ENCODE data around the gene PTPRN2.

PTPRN2 gene

DNA sequence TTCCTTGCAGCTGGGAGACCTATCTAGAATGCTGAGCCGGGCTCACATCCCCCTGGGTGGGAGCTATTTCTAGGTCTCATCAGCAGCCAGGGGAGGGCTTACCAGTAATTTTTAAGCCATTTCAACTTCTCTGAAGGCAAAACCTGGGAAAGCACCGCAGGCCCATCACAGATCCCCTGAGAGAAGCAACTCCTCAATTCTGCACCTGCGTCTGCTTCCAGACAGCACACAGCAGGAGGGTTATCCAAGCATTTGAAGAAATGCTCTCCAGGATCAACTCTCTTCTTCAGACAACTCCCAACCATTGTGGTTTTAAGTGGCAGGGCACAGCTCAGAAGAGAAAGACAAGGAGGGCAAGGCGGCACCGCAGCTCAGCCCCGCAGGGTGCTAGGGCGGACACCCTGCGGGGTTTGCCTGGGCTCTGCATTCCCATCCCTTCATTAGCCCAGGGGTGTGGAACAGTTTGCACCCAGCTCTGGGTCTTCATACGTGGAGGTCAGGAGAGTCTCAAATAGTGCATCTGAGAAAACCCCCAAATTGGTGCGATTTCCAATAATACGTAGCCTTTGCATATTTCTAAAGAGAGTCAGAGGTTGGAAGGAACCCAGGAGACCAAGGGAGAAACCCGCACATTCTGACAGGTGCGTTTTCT lies 632.1 kb downstream of the PTPRN2 start:
- no peaks in the 10 kb centered on the region for H3K36me3 Mint-ChIP-seq (ENCODE audit: low read depth)
- H3K27me3 Mint-ChIP-seq: peaks cover 23% of the 10 kb centered on the region
- H3K4me3 Mint-ChIP-seq: no peak overlapping the region
- DNase-seq: no peak
- no peaks in the 10 kb centered on the region for H3K4me1 Mint-ChIP-seq (ENCODE audit: low read depth)
- H3K9me3 Mint-ChIP-seq: no peaks in the 10 kb centered on the region
- H3K27ac Mint-ChIP-seq: no peak overlapping the region

DNA sequence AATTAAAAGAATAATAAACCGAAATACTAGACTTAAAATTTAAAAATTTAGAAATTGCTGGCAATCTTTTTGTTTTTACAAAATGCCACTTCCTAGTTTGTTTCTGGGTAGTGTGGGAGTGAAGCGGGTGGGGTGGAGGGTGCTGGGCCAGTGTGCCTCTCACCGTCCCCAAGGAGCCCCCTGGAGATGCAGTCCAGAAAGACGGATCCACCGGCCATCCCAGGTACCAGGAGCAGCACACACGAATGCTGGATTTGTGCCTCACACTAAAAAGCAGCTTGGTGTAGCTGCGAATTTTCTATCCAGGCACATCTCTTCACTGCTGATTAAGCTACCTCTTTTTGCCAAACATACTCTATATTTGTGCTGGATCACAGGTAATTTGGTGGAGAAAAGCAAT lies 632.7 kb downstream of the PTPRN2 start:
- Mint-ChIP-seq H3K4me1 (ENCODE audit: low read depth) (no peaks in the 10 kb centered on the region), H3K27ac (no peak overlapping the region), H3K9me3 (no peaks in the 10 kb centered on the region), H3K4me3 (no peak overlapping the region), H3K27me3 (peaks cover 20% of the 10 kb centered on the region), H3K36me3 (ENCODE audit: low read depth) (no peaks in the 10 kb centered on the region)
- no peak for DNase-seq

DNA sequence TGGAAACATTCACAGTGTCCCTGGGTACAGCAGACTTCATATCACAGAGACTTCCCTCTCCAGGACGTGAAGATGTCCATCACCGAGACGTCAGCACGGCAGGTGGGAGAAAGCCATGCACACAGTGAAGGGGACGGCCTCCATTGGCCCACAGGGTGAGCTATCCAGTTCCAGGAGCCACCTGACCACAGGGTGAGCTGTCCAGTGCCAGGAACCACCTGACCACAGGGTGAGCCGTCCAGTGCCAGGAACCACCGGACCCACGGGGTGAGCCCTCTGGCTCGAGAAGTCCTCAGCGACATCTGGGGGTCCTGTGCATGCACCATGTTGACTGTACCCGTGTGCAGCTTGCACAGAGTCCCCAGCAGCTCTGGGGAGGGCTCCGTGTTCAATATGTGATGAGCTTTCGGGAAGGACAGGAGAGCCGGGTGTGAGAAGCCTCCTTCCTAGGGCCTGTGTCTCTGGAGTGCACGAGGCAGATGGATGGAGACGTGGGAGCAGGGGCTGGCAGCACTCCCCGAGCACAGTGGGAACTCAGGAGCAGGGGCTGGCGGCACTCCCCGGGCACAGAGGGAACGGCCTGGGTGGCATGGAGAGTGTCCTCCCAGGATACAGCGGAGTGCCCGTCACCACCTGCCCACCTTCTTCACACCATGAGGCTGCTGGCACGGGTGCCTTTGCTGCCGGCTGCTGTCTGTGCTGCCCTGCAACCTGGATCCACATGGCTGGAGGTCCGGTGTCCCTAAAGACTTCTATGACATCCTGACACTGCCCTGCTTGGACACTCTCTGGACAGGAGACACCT lies 634.6 kb downstream of the PTPRN2 start:
- H3K9me3 Mint-ChIP-seq: no peaks in the 10 kb centered on the region
- H3K36me3 Mint-ChIP-seq (ENCODE audit: low read depth): no peaks in the 10 kb centered on the region
- no peaks in the 10 kb centered on the region for H3K4me1 Mint-ChIP-seq (ENCODE audit: low read depth)
- H3K4me3 Mint-ChIP-seq: no peak overlapping the region
- H3K27ac Mint-ChIP-seq: no peak overlapping the region
- peaks cover 9% of the 10 kb centered on the region for H3K27me3 Mint-ChIP-seq
- no peak for DNase-seq

DNA sequence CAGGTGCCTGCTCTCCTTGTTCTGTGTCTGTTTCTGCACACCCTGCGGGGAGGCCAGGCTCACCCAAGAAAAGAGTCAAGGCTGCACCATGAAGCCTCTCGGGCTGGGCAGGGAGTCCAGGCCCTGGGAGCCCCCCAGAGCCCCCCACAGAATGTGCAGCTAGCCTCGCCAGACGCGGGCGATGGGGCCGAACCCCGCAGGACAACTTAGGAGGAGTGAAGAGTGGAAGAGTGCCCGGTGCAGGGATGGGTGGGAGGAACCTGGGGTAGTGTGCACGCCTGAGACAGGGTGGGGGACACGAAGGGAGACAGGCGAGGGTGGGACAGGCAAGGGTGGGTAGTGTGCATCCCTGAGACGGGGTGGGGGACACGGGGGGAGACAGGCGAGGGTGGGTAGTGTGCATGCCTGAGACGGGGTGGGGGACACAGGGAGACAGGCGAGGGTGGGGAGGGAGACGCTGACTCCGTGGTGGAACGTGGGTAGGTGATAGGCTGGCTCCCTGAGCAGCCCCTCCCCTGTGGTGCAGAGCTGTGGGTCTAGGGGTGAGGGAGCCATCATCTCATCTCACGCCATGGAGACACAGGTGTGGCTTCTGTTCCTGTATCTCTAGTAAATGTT lies 635.5 kb downstream of the PTPRN2 start:
- no peak overlapping the region for H3K4me3 Mint-ChIP-seq
- no peaks in the 10 kb centered on the region for H3K36me3 Mint-ChIP-seq (ENCODE audit: low read depth)
- peaks cover 9% of the 10 kb centered on the region for H3K27me3 Mint-ChIP-seq
- H3K4me1 Mint-ChIP-seq (ENCODE audit: low read depth): no peaks in the 10 kb centered on the region
- H3K27ac Mint-ChIP-seq: no peak overlapping the region
- H3K9me3 Mint-ChIP-seq: peaks cover 6% of the 10 kb centered on the region
- DNase-seq: no peak

DNA sequence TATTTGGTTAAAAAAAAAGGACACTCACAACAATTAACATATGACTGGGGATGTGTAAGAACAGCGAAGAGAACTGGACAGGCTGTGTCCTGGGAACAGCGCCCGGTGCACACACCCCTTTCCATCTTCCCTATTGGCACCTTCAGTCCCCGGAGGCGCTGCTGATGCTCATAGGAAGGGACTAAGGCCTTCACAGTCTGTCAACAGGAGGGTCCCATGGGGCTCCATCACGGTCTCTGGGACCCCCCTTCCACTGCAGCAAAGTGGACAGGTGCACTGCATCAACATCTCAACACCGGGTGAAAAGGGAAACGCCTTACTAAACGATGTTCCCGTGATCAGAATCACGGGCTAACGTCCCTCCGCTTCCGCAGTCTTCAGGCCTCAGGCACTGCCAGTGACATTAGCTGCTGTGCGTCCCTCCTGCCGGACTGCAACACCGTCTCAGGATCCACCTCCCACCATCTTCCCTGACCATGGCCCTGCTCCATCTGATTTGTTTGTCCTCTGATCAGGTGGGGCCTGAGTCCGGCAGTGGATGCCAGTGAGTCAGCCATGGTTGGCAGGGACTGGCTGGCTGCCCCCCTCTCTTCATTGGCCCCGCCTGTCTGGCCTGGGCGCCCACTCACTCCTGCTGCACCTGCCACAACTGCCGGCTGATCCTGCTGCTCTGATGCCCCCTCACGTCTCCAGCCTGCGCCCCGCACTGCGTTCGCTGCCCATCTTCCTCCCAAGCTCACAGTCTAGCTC lies 636.1 kb downstream of the PTPRN2 start:
- no peak for DNase-seq
- H3K27ac Mint-ChIP-seq: no peak overlapping the region
- peaks cover 11% of the 10 kb centered on the region for H3K9me3 Mint-ChIP-seq
- H3K4me1 Mint-ChIP-seq (ENCODE audit: low read depth): no peaks in the 10 kb centered on the region
- no peak overlapping the region for H3K4me3 Mint-ChIP-seq
- H3K27me3 Mint-ChIP-seq: peaks cover 9% of the 10 kb centered on the region
- no peaks in the 10 kb centered on the region for H3K36me3 Mint-ChIP-seq (ENCODE audit: low read depth)

DNA sequence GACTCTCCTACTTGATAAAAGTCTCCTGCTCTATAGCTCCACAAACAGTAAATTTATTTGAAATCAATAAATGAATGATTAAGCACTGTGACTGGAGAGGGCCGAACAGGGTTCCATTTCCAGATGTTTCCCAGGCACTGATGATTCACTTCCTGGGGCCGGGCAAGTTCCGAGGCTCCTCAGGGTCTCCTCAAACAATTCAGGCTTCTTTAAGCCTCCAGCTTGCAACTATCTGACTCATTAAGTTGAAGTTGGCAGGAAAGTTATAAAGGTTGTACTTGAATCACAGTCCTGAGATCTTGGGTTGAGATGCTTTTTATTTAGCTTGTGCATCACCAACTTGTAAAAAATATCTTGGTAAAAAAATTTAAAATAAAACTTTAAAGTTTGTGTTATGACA lies 637.9 kb downstream of the PTPRN2 start:
- Mint-ChIP-seq H3K4me3 (no peak overlapping the region), H3K27ac (no peak overlapping the region), H3K27me3 (peaks cover 18% of the 10 kb centered on the region), H3K9me3 (peaks cover 12% of the 10 kb centered on the region), H3K4me1 (ENCODE audit: low read depth) (no peaks in the 10 kb centered on the region), H3K36me3 (ENCODE audit: low read depth) (no peaks in the 10 kb centered on the region)
- DNase-seq: no peak

DNA sequence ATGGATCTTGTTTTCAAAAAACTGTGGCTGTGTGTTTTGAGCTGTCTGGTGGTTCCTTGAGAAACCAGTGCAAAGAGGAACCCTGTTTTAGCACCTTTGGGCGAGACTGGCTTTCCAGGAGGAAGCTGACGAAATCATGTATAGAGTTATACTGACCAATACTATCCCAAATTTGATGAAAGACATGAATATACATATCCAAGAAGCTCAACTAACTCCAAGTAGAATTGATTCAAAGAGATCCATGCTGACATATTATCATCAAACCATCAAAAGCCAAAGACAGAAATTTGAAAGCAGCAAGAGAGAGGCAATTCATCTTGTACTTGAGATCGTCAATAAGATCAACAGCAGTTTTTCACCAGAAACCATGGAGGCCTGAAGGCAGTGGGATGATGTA lies 640.1 kb downstream of the PTPRN2 start:
- no peaks in the 10 kb centered on the region for H3K36me3 Mint-ChIP-seq (ENCODE audit: low read depth)
- DNase-seq: no peak
- no peaks in the 10 kb centered on the region for H3K4me1 Mint-ChIP-seq (ENCODE audit: low read depth)
- no peak overlapping the region for H3K27ac Mint-ChIP-seq
- H3K27me3 Mint-ChIP-seq: peaks cover 27% of the 10 kb centered on the region
- no peak overlapping the region for H3K4me3 Mint-ChIP-seq
- peaks cover 12% of the 10 kb centered on the region for H3K9me3 Mint-ChIP-seq

DNA sequence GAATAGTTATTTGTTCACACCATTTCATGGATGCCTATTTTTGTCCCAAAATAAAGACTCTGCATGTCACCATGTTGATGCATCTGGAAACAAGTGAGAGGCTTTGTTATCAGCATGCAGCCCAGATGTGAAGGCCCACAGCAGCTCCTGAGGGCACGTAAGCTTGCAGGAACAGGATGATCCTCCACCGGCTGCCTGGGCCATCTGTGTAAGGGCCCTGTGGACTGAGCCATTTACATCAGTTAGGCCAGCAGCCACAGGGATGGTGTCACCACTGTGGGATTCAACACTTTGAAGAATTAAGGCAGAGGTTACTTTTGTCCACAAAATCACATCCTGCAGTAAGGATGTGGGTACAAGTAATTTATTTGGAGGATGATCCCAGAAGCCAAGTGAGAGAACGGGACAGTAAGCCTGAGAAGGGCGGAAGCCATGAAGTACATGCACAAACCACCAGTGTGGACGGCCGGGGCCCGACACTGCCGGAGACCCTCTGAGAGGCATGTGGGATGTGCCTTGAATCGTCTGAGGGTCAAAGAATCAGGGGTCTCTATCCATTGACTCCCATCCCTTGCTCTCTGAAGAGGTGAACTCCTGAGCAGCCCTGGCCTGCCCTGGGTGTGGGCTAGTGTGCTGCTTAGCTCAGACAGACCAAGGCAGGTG lies 641.1 kb downstream of the PTPRN2 start:
- Mint-ChIP-seq H3K9me3 (peaks cover 12% of the 10 kb centered on the region), H3K27me3 (peaks cover 29% of the 10 kb centered on the region), H3K4me1 (ENCODE audit: low read depth) (no peaks in the 10 kb centered on the region), H3K4me3 (no peak overlapping the region), H3K36me3 (ENCODE audit: low read depth) (no peaks in the 10 kb centered on the region), H3K27ac (no peak overlapping the region)
- DNase-seq: no peak

DNA sequence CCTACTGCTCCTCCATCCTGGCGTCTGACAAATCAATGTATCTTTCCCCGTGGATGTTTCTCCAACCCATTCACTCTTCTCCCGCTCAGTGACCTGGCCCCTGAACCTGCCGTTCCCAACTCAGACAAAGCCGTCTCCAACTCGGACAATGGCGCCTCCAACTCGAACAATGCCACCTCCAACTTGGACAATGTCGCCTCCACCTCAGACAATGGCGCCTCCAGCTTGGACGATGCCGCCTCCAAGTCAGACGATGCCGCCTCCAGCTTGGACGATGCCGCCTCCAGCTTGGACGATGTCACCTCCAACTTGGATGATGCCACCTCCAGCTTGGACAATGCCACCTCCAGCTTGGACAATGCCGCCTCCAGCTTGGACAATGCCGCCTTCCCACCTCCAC lies 642.2 kb downstream of the PTPRN2 start:
- Mint-ChIP-seq H3K4me1 (ENCODE audit: low read depth) (no peaks in the 10 kb centered on the region), H3K9me3 (peaks cover 12% of the 10 kb centered on the region), H3K36me3 (ENCODE audit: low read depth) (no peaks in the 10 kb centered on the region), H3K27ac (no peak overlapping the region), H3K27me3 (peaks cover 29% of the 10 kb centered on the region), H3K4me3 (no peak overlapping the region)
- no peak for DNase-seq

DNA sequence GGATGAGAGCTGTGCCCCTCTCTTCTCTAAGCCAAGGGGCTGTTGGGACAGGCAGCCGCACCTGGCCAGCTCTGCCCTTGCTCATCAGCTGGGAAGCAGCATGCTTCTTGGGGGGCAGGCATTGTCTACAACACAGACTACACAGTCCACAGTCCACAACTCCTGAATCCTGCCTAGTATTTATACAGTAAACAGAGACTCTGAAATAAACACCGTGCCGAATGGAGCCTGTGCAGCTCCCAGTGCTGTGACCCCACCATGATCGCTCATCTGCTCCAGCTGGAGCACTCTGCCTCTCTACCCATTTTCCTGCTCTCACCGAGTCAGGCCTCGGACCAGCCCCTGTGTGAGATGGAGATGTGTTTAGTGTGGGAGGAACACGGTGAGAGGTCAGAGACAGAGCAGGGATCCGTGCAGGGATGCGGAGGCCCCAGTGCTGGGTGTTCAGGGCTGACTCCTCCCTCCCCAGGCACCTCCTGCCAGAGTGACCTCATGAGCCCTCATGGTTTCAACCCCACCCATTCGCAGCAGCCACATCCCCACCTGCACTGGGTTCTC lies 642.8 kb downstream of the PTPRN2 start:
- H3K36me3 Mint-ChIP-seq (ENCODE audit: low read depth): no peaks in the 10 kb centered on the region
- no peak overlapping the region for H3K4me3 Mint-ChIP-seq
- DNase-seq: no peak
- peaks cover 12% of the 10 kb centered on the region for H3K9me3 Mint-ChIP-seq
- H3K27ac Mint-ChIP-seq: no peak overlapping the region
- H3K27me3 Mint-ChIP-seq: peaks cover 29% of the 10 kb centered on the region
- no peaks in the 10 kb centered on the region for H3K4me1 Mint-ChIP-seq (ENCODE audit: low read depth)

DNA sequence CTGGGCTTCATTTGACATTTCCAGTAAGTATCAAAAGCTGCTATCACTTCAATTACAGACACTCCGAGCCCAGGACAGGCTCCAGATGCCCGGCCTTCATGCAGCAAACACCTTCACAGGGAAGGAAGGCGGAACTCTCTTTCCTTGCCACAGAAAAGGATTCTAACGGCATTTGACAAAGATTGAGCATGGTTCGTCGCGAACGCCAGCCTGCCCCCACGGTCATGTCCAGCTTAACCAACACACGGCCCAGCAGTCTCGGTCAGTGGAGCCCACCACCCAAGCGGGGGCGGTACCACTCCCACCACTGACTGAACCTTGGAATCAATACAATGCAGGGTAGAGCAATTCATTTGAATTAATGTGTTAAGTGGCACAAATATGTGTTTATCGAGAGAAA lies 643.6 kb downstream of the PTPRN2 start:
- Mint-ChIP-seq H3K4me1 (ENCODE audit: low read depth) (no peaks in the 10 kb centered on the region), H3K9me3 (peaks cover 12% of the 10 kb centered on the region), H3K4me3 (no peak overlapping the region), H3K27ac (no peak overlapping the region), H3K27me3 (peaks cover 29% of the 10 kb centered on the region), H3K36me3 (ENCODE audit: low read depth) (no peaks in the 10 kb centered on the region)
- no peak for DNase-seq

DNA sequence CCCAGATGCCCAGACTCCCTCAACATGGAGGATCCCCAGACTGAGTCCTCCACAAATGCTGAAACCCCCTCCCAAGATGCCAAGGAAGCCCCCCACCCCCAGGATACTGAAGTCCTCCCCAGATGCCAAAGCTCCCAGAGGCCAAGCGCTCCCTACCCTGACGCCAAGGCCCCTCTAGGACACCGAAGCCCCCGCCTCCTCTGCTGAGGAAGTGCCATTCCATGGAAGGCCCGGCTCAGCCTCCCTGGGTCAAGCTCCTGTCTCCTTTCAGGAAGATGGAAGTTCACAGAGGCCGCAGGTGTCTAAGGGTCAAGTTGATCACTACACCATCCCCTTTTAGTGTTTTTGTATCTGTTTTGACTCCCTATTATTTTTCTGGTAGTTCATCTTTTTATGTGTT lies 644.1 kb downstream of the PTPRN2 start:
- H3K27ac Mint-ChIP-seq: no peak overlapping the region
- H3K4me3 Mint-ChIP-seq: no peak overlapping the region
- peaks cover 12% of the 10 kb centered on the region for H3K9me3 Mint-ChIP-seq
- no peak for DNase-seq
- peaks cover 29% of the 10 kb centered on the region for H3K27me3 Mint-ChIP-seq
- H3K36me3 Mint-ChIP-seq (ENCODE audit: low read depth): no peaks in the 10 kb centered on the region
- H3K4me1 Mint-ChIP-seq (ENCODE audit: low read depth): no peaks in the 10 kb centered on the region

DNA sequence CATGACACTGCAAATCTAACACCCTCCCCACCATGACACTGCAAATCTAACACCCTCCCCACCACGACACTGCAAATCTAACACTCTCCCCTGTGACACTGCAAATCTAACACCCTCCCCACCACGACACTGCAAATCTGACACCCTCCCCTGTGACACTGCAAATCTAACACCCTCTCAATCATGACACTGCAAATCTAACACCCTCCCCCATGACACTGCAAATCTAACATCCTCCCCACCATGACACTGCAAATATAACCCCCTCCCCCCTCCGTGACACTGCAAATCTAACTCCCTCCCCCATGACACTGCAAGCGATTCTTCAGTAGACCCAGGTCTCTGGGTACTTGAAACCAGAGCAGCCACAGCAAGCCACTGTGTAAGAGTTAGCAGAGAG lies 646.4 kb downstream of the PTPRN2 start:
- Mint-ChIP-seq H3K36me3 (ENCODE audit: low read depth) (no peaks in the 10 kb centered on the region), H3K4me1 (ENCODE audit: low read depth) (no peaks in the 10 kb centered on the region)
- no peak for DNase-seq

DNA sequence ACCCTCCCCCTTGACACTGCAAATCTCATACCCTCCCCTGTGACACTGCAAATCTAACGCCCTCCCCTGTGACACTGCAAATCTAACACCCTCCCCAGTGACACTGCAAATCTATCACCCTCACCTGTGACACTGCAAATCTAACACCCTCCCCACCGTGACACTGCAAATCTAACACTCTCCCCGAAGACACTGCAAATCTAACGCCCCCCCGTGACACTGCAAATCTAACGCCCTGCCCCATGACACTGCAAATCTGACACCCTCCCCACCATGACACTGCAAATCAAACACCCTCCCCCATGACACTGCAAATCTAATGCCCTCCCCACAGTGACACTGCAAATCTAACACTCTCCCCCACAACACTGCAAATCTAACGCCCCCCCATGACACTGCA lies 647.1 kb downstream of the PTPRN2 start:
- DNase-seq: no peak
- Mint-ChIP-seq H3K4me1 (ENCODE audit: low read depth) (no peaks in the 10 kb centered on the region), H3K36me3 (ENCODE audit: low read depth) (no peaks in the 10 kb centered on the region), H3K27me3 (peaks cover 27% of the 10 kb centered on the region), H3K9me3 (no peaks in the 10 kb centered on the region), H3K4me3 (no peak overlapping the region), H3K27ac (no peak overlapping the region)

More for the DNA sequence above, 646.4 kb downstream of the PTPRN2 start:
- H3K9me3 Mint-ChIP-seq: no peaks in the 10 kb centered on the region
- H3K4me3 Mint-ChIP-seq: no peak overlapping the region
- no peak overlapping the region for H3K27ac Mint-ChIP-seq
- H3K27me3 Mint-ChIP-seq: peaks cover 33% of the 10 kb centered on the region

All from activated T-cell treated with anti-CD3 and anti-CD28 coated beads, Interleukin-2, amount 50 U/mL, for 24 hours (primary cell).